Stimulated activated CD4-positive, alpha-beta T cell treated with anti-CD3 and anti-CD28 coated beads, Interleukin-4, amount 100 ng/mL, for 4 hours (primary cell): ENCODE results near the gene SHISA3.
"Not testable (repeated sequence)": the region's sequence is repeated elsewhere in the genome, so short reads cannot be mapped to it uniquely, and the experiment has no call there.

Experiments used
- DNase-seq, 2 experiments: peaks; one replicate each; pipeline ENCODE4 v3.0.0-alpha.2; 2020

SHISA3 gene

GRCh38 chr4:42396752-42397634 lies at the start of gene SHISA3:
TSS of gene SHISA3 (plus strand) at chr4:42397488. CDS start at chr4:42398057, 569 bp downstream.
- peak in 1 of 2 experiments; percentile 8 for DNase-seq

DNA sequence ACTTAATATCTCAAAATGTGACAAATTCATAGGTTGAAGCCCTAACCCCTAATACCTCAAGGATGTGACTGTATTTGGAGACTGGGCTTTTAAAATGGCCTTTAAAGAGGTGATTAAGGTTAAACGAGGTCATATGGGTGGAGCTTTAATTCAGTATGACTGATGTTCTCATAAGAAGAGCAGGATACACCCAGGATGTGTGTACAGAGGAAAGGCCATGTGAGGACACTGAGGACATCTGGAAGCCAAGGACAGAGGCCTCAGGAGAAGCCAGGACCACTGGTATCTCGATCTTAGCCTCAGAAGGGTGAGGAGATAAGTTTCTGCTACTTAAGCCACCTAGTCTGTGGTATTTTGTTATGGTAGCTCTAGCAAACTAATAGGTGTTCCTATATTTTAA lies 49.0 kb upstream of the SHISA3 start:
- no peak for DNase-seq

DNA sequence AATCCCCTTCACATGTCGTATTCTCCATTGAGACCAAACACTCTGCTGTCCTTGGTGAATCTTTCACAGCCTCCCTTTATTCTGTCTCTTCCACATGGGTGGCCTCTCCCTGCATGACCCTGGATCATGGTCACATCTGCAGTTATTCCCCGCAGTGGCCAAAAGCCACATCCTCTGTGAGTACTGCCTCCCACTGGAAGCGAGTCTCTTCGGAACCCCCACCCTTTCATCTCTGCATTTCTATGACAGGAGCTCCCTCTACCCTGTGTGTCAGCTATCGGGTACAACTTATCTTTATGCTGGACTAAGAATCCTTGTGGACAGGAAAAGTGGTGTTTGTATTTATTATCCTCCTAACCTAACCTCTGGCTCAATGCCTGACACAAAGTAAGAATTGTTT lies 48.6 kb upstream of the SHISA3 start:
- no peak for DNase-seq

- DNase-seq, result no peak
Measured at GRCh38 chr4:42350611-42351182, 46.6 kb upstream of the SHISA3 start.

DNA sequence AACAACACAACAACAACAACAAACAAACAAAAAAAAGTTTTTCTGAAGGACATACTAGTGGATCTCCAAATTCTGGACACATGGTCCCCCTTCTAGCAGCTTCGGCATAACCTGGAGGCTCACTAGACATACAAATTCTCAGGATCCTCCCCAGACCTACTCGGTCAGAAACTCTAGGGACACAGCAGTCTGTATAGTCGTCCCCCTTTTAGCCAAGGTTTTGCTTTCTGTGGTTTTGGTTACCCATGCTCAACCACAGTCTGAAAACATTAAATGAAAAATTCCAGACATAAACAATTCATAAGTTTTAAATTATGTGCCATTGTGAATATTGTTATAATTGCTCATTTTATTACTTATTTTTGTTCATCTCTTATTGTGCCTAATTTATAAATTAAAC lies 45.2 kb upstream of the SHISA3 start:
- DNase-seq, result no peak

DNA sequence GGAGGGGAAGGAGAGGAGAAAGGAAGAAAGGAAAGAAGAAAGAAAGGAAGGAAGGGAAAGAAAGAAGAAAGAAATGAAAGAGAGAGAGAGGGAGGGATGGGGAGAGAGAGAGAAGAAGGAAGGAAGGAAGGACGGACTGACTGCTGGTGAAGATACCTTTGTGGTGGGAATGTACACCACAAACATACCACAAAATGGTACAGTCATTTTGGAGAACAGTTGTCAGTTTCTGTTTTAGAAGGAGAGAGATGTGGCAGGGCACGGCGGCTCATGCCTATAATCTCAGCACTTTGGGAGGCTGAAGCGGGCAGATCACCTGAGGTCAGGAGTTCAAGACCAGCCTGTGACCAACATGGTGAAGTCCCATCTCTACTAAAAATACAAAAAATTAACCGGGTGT lies 40.0 kb upstream of the SHISA3 start:
- no peak for DNase-seq

DNA sequence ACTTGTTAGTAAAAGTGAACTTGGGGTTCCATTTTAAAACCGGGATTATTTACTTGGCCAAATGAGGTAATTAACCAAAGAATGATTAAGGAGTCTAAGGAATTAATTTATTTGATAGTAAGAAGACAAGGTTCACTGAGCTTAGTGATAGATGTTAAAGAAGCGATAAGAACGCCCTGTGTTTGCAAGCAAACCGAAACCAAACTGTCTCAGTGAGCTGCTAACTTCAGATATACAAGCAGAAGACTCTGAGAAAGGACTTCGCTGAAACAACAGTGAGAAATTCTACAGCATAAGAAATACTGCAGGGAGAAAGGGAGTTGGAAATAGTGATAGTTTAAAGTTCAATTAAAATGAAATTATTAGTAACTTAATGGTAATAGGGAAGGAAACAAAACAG lies 37.6 kb upstream of the SHISA3 start:
- no peak for DNase-seq

DNA sequence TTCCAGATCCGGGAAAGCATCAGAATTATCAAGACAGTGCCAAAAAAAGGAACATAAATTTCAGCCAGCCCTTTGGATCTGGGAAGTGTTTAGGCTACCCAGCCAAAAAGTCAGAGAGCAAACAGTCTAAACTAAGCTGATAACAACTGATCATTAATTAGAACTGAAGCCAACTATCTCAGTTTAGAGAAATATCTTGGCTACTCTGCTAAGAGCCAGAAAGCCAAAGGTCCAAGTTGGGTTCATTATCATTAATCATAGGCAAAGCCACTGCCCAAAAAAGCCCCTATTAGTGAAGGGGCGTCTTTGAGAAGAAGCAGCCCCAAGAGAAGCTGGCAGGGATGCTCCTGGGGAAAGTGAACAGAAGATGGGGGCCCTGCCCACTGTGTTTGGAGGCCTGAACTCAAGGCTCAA lies 37.0 kb upstream of the SHISA3 start:
- DNase-seq, result no peak

GRCh38 chr4:42361456-42361855 lies 35.8 kb upstream of the SHISA3 start:
- no peak for DNase-seq

DNA sequence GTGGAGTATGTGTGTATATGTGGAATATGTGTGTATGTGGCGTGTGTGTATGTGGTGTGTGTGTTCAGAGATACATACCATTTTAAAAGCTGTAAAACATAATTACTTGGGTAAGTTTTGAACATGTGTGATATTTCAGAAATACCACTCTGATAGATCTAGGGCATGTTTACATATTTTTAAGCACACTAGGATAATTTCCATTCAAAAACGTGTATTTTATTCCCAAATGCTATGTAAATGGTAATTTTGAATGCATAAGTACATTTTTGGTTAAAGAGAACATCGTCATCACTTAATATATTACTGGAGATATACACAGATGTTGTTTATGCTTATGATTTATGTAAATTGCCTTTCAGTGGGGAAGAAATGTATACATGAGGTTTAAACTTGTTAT lies 34.7 kb upstream of the SHISA3 start:
- no peak for DNase-seq

- no peak for DNase-seq
Measured at GRCh38 chr4:42363614-42364013, 33.7 kb upstream of the SHISA3 start.

GRCh38 chr4:42364266-42365053 lies 32.8 kb upstream of the SHISA3 start:
- DNase-seq, result no peak

DNA sequence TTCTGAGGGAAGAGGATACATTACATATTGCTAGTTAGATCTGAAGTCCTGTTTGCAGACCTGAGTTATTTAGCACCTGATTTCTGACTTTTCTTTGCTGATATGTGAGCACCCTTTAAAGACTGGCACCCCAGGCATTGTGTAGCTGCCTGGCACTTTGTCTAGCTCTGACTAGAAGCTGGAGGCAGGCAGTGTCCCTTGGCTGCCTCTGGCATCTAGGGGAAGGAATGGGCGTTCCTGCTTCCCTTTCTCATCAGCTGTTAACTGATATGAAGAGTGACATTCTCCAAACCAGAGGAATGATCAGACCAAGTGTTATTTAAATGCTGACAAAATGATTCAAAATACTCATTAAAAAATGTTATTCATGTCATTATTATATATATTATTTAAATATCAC lies 30.3 kb upstream of the SHISA3 start:
- DNase-seq, result no peak

- DNase-seq, result no peak
Measured at GRCh38 chr4:42369489-42369888, 27.8 kb upstream of the SHISA3 start.

GRCh38 chr4:42371305-42372252 lies 25.7 kb upstream of the SHISA3 start:
- no peak for DNase-seq

DNA sequence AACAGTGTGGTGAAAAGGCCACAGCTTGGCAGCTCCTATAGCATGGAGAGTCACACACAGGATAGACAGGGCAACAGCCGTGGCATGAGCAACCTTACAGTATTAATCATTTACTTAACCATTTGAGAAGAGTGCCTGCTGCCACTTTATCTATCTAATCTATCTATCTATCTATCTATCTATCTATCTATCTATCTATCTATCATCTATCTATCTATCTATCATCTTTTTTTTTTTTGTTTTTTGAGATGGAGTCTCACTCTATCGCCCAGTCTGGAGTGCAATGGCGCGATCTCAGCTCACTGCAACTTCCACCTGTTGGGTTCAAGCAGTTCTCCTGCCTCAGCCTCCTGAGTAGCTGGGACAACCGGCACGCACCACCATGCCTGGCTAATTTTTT lies 25.0 kb upstream of the SHISA3 start:
- DNase-seq, result not testable (repeated sequence)

DNA sequence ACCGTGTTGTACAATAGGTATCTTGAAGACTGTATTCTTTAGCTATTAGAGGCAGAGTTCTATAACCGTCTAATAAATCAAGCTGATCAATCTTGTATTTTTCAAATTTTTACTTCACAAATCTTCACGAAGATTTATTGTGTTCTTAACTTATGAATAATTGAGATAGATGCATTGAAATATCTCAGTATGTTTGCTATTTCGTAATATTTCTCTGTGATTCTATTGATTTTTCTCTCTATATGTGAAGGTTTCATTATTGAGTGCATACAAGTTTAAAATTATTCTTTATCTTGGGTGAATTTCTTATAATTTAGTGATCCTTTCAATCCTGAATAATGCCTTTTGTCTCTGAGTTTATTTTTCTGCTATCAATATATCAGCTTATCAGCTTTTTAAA lies 19.8 kb upstream of the SHISA3 start:
- DNase-seq, result no peak

DNA sequence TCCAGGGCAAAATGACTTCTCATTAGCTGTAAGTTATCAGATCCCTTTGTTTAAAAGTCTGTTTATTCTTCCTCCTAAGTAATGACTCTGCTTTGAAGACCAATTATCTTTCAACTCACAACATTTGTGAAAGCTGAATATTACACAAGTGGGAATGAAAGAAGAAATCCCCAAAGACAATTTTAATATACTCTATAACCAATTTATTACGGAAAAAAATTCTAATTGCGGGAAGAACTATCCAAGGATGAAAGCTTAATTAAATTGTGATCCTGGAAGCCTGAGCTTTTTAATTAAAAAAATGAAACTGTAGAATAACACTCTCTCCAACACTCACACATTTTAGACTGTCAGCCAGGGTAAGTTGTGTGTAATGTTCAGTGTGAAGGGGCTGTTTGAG lies 15.6 kb upstream of the SHISA3 start:
- DNase-seq, result no peak

DNA sequence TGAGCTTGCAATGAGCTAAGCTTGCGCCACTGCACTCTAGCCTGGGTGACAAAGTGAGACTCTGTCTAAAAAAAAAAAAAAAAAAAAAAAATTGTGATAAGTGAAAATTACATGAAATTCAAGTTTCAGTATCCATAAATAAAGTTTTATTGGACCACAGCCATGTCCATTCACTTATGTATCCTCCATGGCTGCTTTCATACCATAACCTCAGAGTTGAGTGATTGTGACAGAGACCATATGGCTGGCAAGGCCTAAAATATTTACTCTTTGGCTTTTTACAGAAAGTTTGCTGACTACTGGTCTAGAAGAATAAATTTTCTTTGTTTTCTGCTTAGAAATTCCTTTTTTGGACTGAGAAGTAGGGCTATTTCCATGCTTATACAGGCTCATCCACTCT lies 11.8 kb upstream of the SHISA3 start:
- DNase-seq, result no peak

GRCh38 chr4:42390622-42391354 lies 6.5 kb upstream of the SHISA3 start:
- DNase-seq, result no peak

GRCh38 chr4:42391355-42391664 lies 6.0 kb upstream of the SHISA3 start:
- no peak for DNase-seq

GRCh38 chr4:42391981-42392380 lies 5.3 kb upstream of the SHISA3 start:
- no peak for DNase-seq
